ENCODE results near the gene JAK1.

The JAK1 gene

GRCh38 chr1:64979358-64979757 lies 13.0 kb upstream of the JAK1 start:
- H3K9me3 ChIP-seq (ENCODE audit: control insufficient read depth in 2 of 2, low read length in 2 of 2): no peaks in the 10 kb centered on the region
- H3K36me3 ChIP-seq (ENCODE audit: control insufficient read depth in 2 of 2, insufficient read depth in 2 of 2, low read length in 2 of 2): peaks cover under 1 to 3% of the 10 kb centered on the region in 2 donors
- H3K27me3 ChIP-seq (ENCODE audit: control insufficient read depth in 1 of 2, insufficient read depth in 2 of 2, low read length in 2 of 2): no peaks in the 10 kb centered on the region
- no peaks in the 10 kb centered on the region for H3K4me1 ChIP-seq (ENCODE audit: control insufficient read depth, insufficient read depth, low read length)
- H3K4me3 ChIP-seq (ENCODE audit: low read length in 2 of 2): no peak overlapping the region
- H3K27ac ChIP-seq (ENCODE audit: low read length): no peak overlapping the region
- H3K9ac ChIP-seq (ENCODE audit: low read length in 2 of 2): no peak overlapping the region

GRCh38 chr1:64976361-64976760 lies 10.0 kb upstream of the JAK1 start:
- H3K27me3 ChIP-seq (ENCODE audit: control insufficient read depth in 1 of 2, insufficient read depth in 2 of 2, low read length in 2 of 2): no peaks in the 10 kb centered on the region
- no peak overlapping the region for H3K9ac ChIP-seq (ENCODE audit: low read length in 2 of 2)
- no peaks in the 10 kb centered on the region for H3K4me1 ChIP-seq (ENCODE audit: control insufficient read depth, insufficient read depth, low read length)
- H3K4me3 ChIP-seq (ENCODE audit: low read length in 2 of 2): no peak overlapping the region
- peaks cover 0 to 3% of the 10 kb centered on the region in 2 donors for H3K36me3 ChIP-seq (ENCODE audit: control insufficient read depth in 2 of 2, insufficient read depth in 2 of 2, low read length in 2 of 2)
- no peaks in the 10 kb centered on the region for H3K9me3 ChIP-seq (ENCODE audit: control insufficient read depth in 2 of 2, low read length in 2 of 2)
- H3K27ac ChIP-seq (ENCODE audit: low read length): no peak overlapping the region

GRCh38 chr1:64975740-64976139 lies 9.4 kb upstream of the JAK1 start:
- Histone ChIP-seq H3K27me3 (ENCODE audit: control insufficient read depth in 1 of 2, insufficient read depth in 2 of 2, low read length in 2 of 2) (no peaks in the 10 kb centered on the region), H3K9ac (ENCODE audit: low read length in 2 of 2) (no peak overlapping the region), H3K9me3 (ENCODE audit: control insufficient read depth in 2 of 2, low read length in 2 of 2) (no peaks in the 10 kb centered on the region), H3K4me3 (ENCODE audit: low read length in 2 of 2) (no peak overlapping the region), H3K4me1 (ENCODE audit: control insufficient read depth, insufficient read depth, low read length) (no peaks in the 10 kb centered on the region), H3K27ac (ENCODE audit: low read length) (no peak overlapping the region), H3K36me3 (ENCODE audit: control insufficient read depth in 2 of 2, insufficient read depth in 2 of 2, low read length in 2 of 2) (peaks cover 0 to 3% of the 10 kb centered on the region in 2 donors)

GRCh38 chr1:64975127-64975526 lies 8.8 kb upstream of the JAK1 start:
- Histone ChIP-seq H3K27me3 (ENCODE audit: control insufficient read depth in 1 of 2, insufficient read depth in 2 of 2, low read length in 2 of 2) (no peaks in the 10 kb centered on the region), H3K9ac (ENCODE audit: low read length in 2 of 2) (no peak overlapping the region), H3K9me3 (ENCODE audit: control insufficient read depth in 2 of 2, low read length in 2 of 2) (no peaks in the 10 kb centered on the region), H3K36me3 (ENCODE audit: control insufficient read depth in 2 of 2, insufficient read depth in 2 of 2, low read length in 2 of 2) (peaks cover 0 to 3% of the 10 kb centered on the region in 2 donors), H3K4me3 (ENCODE audit: low read length in 2 of 2) (no peak overlapping the region), H3K27ac (ENCODE audit: low read length) (no peak overlapping the region), H3K4me1 (ENCODE audit: control insufficient read depth, insufficient read depth, low read length) (no peaks in the 10 kb centered on the region)

GRCh38 chr1:64974288-64974825 lies 8.0 kb upstream of the JAK1 start:
- H3K4me1 ChIP-seq (ENCODE audit: control insufficient read depth, insufficient read depth, low read length): no peaks in the 10 kb centered on the region
- no peaks in the 10 kb centered on the region for H3K9me3 ChIP-seq (ENCODE audit: control insufficient read depth in 2 of 2, low read length in 2 of 2)
- H3K27ac ChIP-seq (ENCODE audit: low read length): no peak overlapping the region
- no peak overlapping the region for H3K9ac ChIP-seq (ENCODE audit: low read length in 2 of 2)
- H3K4me3 ChIP-seq (ENCODE audit: low read length in 2 of 2): no peak overlapping the region
- peaks cover 0 to 3% of the 10 kb centered on the region in 2 donors for H3K36me3 ChIP-seq (ENCODE audit: control insufficient read depth in 2 of 2, insufficient read depth in 2 of 2, low read length in 2 of 2)
- no peaks in the 10 kb centered on the region for H3K27me3 ChIP-seq (ENCODE audit: control insufficient read depth in 1 of 2, insufficient read depth in 2 of 2, low read length in 2 of 2)

GRCh38 chr1:64973061-64973647 lies 6.8 kb upstream of the JAK1 start:
- H3K9me3 ChIP-seq (ENCODE audit: control insufficient read depth in 2 of 2, low read length in 2 of 2): no peaks in the 10 kb centered on the region
- no peak overlapping the region for H3K4me3 ChIP-seq (ENCODE audit: low read length in 2 of 2)
- no peak overlapping the region for H3K27ac ChIP-seq (ENCODE audit: low read length)
- H3K9ac ChIP-seq (ENCODE audit: low read length in 2 of 2): no peak overlapping the region
- no peaks in the 10 kb centered on the region for H3K27me3 ChIP-seq (ENCODE audit: control insufficient read depth in 1 of 2, insufficient read depth in 2 of 2, low read length in 2 of 2)
- H3K4me1 ChIP-seq (ENCODE audit: control insufficient read depth, insufficient read depth, low read length): no peaks in the 10 kb centered on the region
- peaks cover 0 to 3% of the 10 kb centered on the region in 2 donors for H3K36me3 ChIP-seq (ENCODE audit: control insufficient read depth in 2 of 2, insufficient read depth in 2 of 2, low read length in 2 of 2)

GRCh38 chr1:64969305-64970046 lies 3.1 kb upstream of the JAK1 start:
- Histone ChIP-seq H3K9me3 (ENCODE audit: control insufficient read depth in 2 of 2, low read length in 2 of 2) (no peaks in the 10 kb centered on the region), H3K27ac (ENCODE audit: low read length) (no peak overlapping the region), H3K27me3 (ENCODE audit: control insufficient read depth in 1 of 2, insufficient read depth in 2 of 2, low read length in 2 of 2) (no peaks in the 10 kb centered on the region), H3K9ac (ENCODE audit: low read length in 2 of 2) (no peak overlapping the region), H3K4me3 (ENCODE audit: low read length in 2 of 2) (no peak overlapping the region), H3K36me3 (ENCODE audit: control insufficient read depth in 2 of 2, insufficient read depth in 2 of 2, low read length in 2 of 2) (no peaks in the 10 kb centered on the region), H3K4me1 (ENCODE audit: control insufficient read depth, insufficient read depth, low read length) (peaks cover 8% of the 10 kb centered on the region)

GRCh38 chr1:64967381-64967780 lies 1.0 kb upstream of the JAK1 start:
- H3K4me1 ChIP-seq (ENCODE audit: control insufficient read depth, insufficient read depth, low read length): peaks cover 10% of the 10 kb centered on the region
- no peak overlapping the region for H3K4me3 ChIP-seq (ENCODE audit: low read length in 2 of 2)
- no peaks in the 10 kb centered on the region for H3K27me3 ChIP-seq (ENCODE audit: control insufficient read depth in 1 of 2, insufficient read depth in 2 of 2, low read length in 2 of 2)
- H3K9ac ChIP-seq (ENCODE audit: low read length in 2 of 2): no peak overlapping the region
- no peaks in the 10 kb centered on the region for H3K9me3 ChIP-seq (ENCODE audit: control insufficient read depth in 2 of 2, low read length in 2 of 2)
- H3K36me3 ChIP-seq (ENCODE audit: control insufficient read depth in 2 of 2, insufficient read depth in 2 of 2, low read length in 2 of 2): no peaks in the 10 kb centered on the region
- H3K27ac ChIP-seq (ENCODE audit: low read length): peak overlapping the region; percentile 60

- Histone ChIP-seq H3K27me3 (ENCODE audit: control insufficient read depth in 1 of 2, insufficient read depth in 2 of 2, low read length in 2 of 2) (no peaks in the 10 kb centered on the region), H3K4me1 (ENCODE audit: control insufficient read depth, insufficient read depth, low read length) (peaks cover 20% of the 10 kb centered on the region), H3K9ac (ENCODE audit: low read length in 2 of 2) (peak overlapping the region; percentile 93 to 94), H3K36me3 (ENCODE audit: control insufficient read depth in 2 of 2, insufficient read depth in 2 of 2, low read length in 2 of 2) (no peaks in the 10 kb centered on the region), H3K27ac (ENCODE audit: low read length) (peak overlapping the region; percentile 85), H3K9me3 (ENCODE audit: control insufficient read depth in 2 of 2, low read length in 2 of 2) (no peaks in the 10 kb centered on the region), H3K4me3 (ENCODE audit: low read length in 2 of 2) (peak overlapping the region; percentile 89 to 91)
These were observed 787 bp downstream of the JAK1 start for GRCh38 chr1:64965366-64966157.

- H3K27me3 ChIP-seq (ENCODE audit: control insufficient read depth in 1 of 2, insufficient read depth in 2 of 2, low read length in 2 of 2): no peaks in the 10 kb centered on the region
- no peaks in the 10 kb centered on the region for H3K36me3 ChIP-seq (ENCODE audit: control insufficient read depth in 2 of 2, insufficient read depth in 2 of 2, low read length in 2 of 2)
- H3K4me1 ChIP-seq (ENCODE audit: control insufficient read depth, insufficient read depth, low read length): peaks cover 20% of the 10 kb centered on the region
- H3K4me3 ChIP-seq (ENCODE audit: low read length in 2 of 2): no peak overlapping the region
- H3K9me3 ChIP-seq (ENCODE audit: control insufficient read depth in 2 of 2, low read length in 2 of 2): no peaks in the 10 kb centered on the region
- H3K9ac ChIP-seq (ENCODE audit: low read length in 2 of 2): no peak overlapping the region
- H3K27ac ChIP-seq (ENCODE audit: low read length): no peak overlapping the region
These were observed 2.9 kb downstream of the JAK1 start for GRCh38 chr1:64963466-64963865.
